ENCODE measurements around the gene EXOC3L4.

The EXOC3L4 gene

DNA sequence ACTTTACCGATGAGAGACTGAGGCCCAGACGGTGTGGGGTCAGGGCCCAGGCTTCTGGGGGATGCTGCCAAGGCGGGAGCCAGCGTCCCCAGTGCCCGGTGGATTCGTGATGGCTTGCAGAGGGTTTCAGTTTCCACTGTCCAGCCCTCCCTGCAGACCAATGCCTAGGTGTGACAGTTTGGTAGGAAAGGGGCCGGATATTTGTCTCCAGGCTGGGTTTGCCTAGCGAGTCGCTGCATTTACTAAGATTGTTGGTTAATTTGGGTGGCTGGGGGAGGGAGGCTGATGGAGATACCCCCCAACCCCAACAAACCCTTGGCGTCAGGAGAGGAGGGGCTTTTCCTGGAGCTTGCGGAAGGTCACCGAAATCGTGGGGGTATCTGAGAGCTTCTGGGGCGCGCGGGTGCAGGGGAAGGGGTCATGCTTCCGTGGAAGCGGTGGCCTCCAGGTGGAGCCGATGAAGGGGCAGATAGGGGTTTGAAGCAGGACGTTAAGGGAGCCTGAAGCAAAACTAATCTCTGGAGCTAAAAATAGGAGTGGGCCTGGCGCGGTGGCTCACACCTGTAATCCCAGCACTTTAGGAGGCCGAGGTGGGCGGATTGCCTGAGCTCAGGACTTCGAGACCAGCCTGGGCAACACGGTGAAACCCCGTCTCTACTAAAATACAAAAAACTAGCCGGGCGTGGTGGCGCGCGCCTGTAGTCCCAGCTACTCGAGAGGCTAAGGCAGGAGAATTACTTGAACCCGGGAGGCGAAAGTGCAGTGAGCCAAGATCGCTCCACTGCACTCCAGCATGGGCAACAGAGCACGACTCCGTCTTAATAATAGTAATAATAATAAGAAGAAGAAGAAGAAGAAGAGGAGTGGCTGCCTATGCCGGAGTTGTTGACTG is 36.1 kb upstream of the EXOC3L4 start:
- Histone ChIP-seq H3K9me3 (ENCODE audit: severe bottlenecking) (no peaks in the 10 kb centered on the region), H3K27ac (ENCODE audit: poor library complexity, severe bottlenecking) (peak overlapping the region; percentile 80), H3K36me3 (ENCODE audit: low read depth) (peaks cover 8% of the 10 kb centered on the region; the same call in 1 of the 2 replicates), H3K4me1 (ENCODE audit: insufficient read depth, poor library complexity, severe bottlenecking) (peaks cover 12% of the 10 kb centered on the region), H3K4me3 (ENCODE audit: severe bottlenecking) (peak overlapping the region; percentile 80), H3K27me3 (ENCODE audit: insufficient read depth, poor library complexity, severe bottlenecking) (no peaks in the 10 kb centered on the region)
- ATAC-seq (ENCODE audit: low read depth) (peak; percentile 4), DNase-seq (ENCODE audit: low spot score) (no peak)
- TF ChIP-seq, protein P1, sequence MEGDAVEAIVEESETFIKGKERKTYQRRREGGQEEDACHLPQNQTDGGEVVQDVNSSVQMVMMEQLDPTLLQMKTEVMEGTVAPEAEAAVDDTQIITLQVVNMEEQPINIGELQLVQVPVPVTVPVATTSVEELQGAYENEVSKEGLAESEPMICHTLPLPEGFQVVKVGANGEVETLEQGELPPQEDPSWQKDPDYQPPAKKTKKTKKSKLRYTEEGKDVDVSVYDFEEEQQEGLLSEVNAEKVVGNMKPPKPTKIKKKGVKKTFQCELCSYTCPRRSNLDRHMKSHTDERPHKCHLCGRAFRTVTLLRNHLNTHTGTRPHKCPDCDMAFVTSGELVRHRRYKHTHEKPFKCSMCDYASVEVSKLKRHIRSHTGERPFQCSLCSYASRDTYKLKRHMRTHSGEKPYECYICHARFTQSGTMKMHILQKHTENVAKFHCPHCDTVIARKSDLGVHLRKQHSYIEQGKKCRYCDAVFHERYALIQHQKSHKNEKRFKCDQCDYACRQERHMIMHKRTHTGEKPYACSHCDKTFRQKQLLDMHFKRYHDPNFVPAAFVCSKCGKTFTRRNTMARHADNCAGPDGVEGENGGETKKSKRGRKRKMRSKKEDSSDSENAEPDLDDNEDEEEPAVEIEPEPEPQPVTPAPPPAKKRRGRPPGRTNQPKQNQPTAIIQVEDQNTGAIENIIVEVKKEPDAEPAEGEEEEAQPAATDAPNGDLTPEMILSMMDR (IDR thresholded peaks at IDR 0.05; ENCODE audit: poor library complexity, severe bottlenecking), result no peak

DNA sequence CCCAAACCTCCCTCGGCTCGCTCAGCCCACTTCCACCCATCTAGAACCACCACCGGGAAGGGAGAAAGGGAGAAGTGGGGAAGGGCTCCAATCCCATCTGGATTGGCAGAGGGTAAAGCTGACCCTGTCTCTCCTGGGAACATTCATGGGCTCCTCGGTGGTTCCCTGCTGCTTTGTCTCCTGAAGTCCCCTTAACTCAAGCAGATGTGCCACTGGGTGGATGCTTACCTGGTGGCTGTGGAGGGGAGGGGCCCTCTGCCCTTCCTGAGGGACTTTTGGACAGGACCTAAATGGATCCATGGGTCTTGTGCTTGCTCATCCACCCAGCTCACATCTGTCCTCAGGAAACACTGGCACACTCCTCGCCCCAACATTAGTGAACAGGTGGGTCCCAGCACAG is 35.0 kb upstream of the EXOC3L4 start:
- no peak for ATAC-seq (ENCODE audit: low read depth)
- H3K27me3 ChIP-seq (ENCODE audit: insufficient read depth, poor library complexity, severe bottlenecking), result no peaks in the 10 kb centered on the region
- H3K27ac ChIP-seq (ENCODE audit: poor library complexity, severe bottlenecking), result no peak overlapping the region
- H3K36me3 ChIP-seq (ENCODE audit: low read depth), result peaks cover 8% of the 10 kb centered on the region; the same call in 1 of the 2 replicates
- H3K4me1 ChIP-seq (ENCODE audit: insufficient read depth, poor library complexity, severe bottlenecking), result peaks cover 12% of the 10 kb centered on the region
- no peak for DNase-seq (ENCODE audit: low spot score)
- no peak overlapping the region for H3K4me3 ChIP-seq (ENCODE audit: severe bottlenecking)
- TF ChIP-seq, protein P1 (IDR thresholded peaks at IDR 0.05; ENCODE audit: poor library complexity, severe bottlenecking), result no peak
- H3K9me3 ChIP-seq (ENCODE audit: severe bottlenecking), result no peaks in the 10 kb centered on the region

DNA sequence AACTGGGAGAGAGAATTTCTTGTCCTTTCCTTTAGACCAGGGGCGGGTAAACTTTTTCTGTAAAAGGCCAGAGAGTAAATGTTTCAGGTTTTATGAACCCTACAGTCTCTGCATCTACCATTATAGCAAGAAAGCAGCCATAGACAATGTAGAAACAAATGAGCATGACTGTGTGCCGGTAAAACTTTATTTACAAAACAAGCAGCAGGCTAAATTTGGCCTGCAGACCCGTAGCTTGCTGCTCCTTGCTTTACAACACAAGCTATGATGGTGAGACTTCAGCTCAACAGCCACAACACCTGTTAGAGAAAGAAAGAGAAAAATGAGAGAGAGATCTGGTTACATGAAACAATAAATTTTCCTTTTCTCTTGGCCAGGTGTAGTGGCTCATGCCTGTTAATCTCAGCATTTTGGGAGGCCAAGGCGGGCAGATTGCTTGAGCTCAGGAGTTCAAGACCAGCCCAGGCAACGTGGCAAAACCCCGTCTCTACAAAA is 33.0 kb upstream of the EXOC3L4 start:
- DNase-seq (ENCODE audit: low spot score) (no peak), ATAC-seq (ENCODE audit: low read depth) (no peak)
- Histone ChIP-seq H3K4me1 (ENCODE audit: insufficient read depth, poor library complexity, severe bottlenecking) (peaks cover 4% of the 10 kb centered on the region), H3K4me3 (ENCODE audit: severe bottlenecking) (no peak overlapping the region), H3K36me3 (ENCODE audit: low read depth) (no peaks in the 10 kb centered on the region), H3K27me3 (ENCODE audit: insufficient read depth, poor library complexity, severe bottlenecking) (no peaks in the 10 kb centered on the region), H3K9me3 (ENCODE audit: severe bottlenecking) (no peaks in the 10 kb centered on the region), H3K27ac (ENCODE audit: poor library complexity, severe bottlenecking) (no peak overlapping the region)
- TF ChIP-seq, protein P1 (IDR thresholded peaks at IDR 0.05; ENCODE audit: poor library complexity, severe bottlenecking), result no peak

DNA sequence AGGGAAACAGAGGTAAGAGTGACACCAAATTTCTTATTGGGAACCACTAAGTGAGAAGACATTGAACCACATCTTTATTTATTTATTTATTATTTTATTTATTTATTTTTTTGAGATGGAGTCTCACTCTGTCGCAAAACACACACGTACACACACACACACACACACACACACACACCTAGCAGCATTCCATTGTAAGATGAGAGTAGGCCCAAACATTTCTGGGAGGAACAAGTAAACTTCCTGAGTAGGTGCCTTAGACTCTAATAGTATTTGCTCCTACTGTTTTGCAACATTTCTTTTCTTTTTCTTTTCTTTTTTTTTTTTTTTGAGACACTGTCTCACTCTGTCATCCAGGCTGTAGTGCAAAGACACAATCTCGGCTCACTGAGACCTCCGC is 30.1 kb upstream of the EXOC3L4 start:
- no peak for ATAC-seq (ENCODE audit: low read depth)
- H3K4me3 ChIP-seq (ENCODE audit: severe bottlenecking), result no peak overlapping the region
- peaks cover 21% of the 10 kb centered on the region for H3K4me1 ChIP-seq (ENCODE audit: insufficient read depth, poor library complexity, severe bottlenecking)
- H3K27me3 ChIP-seq (ENCODE audit: insufficient read depth, poor library complexity, severe bottlenecking), result no peaks in the 10 kb centered on the region
- TF ChIP-seq, protein P1 (IDR thresholded peaks at IDR 0.05; ENCODE audit: poor library complexity, severe bottlenecking), result no peak
- no peaks in the 10 kb centered on the region for H3K36me3 ChIP-seq (ENCODE audit: low read depth)
- no peak overlapping the region for H3K27ac ChIP-seq (ENCODE audit: poor library complexity, severe bottlenecking)
- no peak for DNase-seq (ENCODE audit: low spot score)
- no peaks in the 10 kb centered on the region for H3K9me3 ChIP-seq (ENCODE audit: severe bottlenecking)

DNA sequence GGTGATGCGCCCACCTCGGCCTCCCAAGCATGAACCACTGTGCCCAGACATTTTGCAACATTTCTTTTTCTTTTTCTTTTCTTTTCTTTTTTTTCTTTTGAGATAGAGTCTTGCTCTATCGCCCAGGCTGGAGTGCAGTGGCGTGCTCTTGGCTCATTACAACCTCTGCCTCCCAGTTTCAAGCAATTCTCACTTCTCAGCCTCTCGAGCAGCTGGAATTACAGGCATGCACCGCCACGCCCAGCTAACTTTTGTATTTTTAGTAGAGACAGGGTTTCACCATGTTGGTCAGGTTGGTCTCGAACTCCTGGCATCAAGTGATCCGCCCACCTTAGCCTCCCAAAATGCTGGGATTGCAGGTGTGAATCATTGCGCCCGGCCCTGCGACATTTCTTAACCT is 29.5 kb upstream of the EXOC3L4 start:
- peaks cover 21% of the 10 kb centered on the region for H3K4me1 ChIP-seq (ENCODE audit: insufficient read depth, poor library complexity, severe bottlenecking)
- DNase-seq (ENCODE audit: low spot score) (no peak), ATAC-seq (ENCODE audit: low read depth) (no peak)
- H3K27ac ChIP-seq (ENCODE audit: poor library complexity, severe bottlenecking), result no peak overlapping the region
- no peaks in the 10 kb centered on the region for H3K9me3 ChIP-seq (ENCODE audit: severe bottlenecking)
- H3K27me3 ChIP-seq (ENCODE audit: insufficient read depth, poor library complexity, severe bottlenecking), result no peaks in the 10 kb centered on the region
- H3K36me3 ChIP-seq (ENCODE audit: low read depth), result no peaks in the 10 kb centered on the region
- TF ChIP-seq, protein P1 (IDR thresholded peaks at IDR 0.05; ENCODE audit: poor library complexity, severe bottlenecking), result no peak
- H3K4me3 ChIP-seq (ENCODE audit: severe bottlenecking), result no peak overlapping the region
